A549 treated with GW870086 at 1 μM for 4 hours (cell line): ENCODE measurements around the gene TYW1. TPM values are rescaled to one million over a fixed set of nuclear protein-coding genes. Genes with fewer than 3 reads are reported as not detected.

Experiments used
- total RNA-seq: library from RNA; stranded (reverse); fragments of 200-300 nt; extraction: Qiagen RNA extraction; gene quantifications from 5 replicates; pipeline ENCODE4 v1.2.3, GENCODE V29; 2022; ENCODE audit warnings: low read depth

TYW1 gene, protein sequence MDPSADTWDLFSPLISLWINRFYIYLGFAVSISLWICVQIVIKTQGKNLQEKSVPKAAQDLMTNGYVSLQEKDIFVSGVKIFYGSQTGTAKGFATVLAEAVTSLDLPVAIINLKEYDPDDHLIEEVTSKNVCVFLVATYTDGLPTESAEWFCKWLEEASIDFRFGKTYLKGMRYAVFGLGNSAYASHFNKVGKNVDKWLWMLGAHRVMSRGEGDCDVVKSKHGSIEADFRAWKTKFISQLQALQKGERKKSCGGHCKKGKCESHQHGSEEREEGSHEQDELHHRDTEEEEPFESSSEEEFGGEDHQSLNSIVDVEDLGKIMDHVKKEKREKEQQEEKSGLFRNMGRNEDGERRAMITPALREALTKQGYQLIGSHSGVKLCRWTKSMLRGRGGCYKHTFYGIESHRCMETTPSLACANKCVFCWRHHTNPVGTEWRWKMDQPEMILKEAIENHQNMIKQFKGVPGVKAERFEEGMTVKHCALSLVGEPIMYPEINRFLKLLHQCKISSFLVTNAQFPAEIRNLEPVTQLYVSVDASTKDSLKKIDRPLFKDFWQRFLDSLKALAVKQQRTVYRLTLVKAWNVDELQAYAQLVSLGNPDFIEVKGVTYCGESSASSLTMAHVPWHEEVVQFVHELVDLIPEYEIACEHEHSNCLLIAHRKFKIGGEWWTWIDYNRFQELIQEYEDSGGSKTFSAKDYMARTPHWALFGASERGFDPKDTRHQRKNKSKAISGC
- 14.2 to 15.7 TPM (median 14.6 TPM) in 5 replicates for total RNA-seq

DNA sequence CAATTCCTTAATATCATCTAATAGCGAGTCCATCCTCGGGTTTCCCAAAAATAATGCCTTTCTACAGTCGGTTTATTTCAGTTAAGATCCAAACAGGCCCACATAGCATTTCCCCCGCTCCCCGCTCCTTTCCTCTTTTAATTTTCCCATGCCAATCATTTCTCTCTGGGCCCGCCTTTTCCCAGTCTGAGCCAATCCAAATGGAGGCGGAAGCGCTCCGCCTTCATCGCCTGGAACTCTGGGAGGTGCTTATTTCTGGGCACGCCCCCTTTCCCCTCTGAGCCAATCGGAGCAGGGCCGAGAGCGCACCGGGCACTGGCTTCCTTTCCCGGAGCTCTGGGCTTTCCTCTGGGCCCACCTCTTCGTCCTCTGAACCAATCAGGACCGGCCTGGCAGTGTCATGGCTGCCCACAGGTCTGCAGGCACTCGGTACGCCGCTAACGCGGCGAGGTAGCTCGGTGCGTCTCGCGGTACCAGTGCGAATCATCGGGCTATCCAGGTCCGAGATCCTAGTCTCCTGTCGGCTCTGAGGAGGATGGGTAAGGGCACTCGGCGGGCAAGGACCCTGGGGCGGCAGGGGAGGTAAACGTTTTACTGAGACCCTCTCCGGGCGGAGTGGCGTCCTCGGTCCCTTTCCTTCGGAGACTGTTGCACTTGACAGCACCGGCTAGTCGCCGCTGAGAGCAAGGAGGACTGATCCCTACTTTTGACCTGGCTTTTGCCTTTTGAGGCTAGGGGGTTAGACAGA lies at the start of gene TYW1:
Gene TYW1, plus strand, starts transcription at position 390 of the 748 bp plus-strand sequence. Its CDS starts 146 bp downstream, at position 536.

DNA sequence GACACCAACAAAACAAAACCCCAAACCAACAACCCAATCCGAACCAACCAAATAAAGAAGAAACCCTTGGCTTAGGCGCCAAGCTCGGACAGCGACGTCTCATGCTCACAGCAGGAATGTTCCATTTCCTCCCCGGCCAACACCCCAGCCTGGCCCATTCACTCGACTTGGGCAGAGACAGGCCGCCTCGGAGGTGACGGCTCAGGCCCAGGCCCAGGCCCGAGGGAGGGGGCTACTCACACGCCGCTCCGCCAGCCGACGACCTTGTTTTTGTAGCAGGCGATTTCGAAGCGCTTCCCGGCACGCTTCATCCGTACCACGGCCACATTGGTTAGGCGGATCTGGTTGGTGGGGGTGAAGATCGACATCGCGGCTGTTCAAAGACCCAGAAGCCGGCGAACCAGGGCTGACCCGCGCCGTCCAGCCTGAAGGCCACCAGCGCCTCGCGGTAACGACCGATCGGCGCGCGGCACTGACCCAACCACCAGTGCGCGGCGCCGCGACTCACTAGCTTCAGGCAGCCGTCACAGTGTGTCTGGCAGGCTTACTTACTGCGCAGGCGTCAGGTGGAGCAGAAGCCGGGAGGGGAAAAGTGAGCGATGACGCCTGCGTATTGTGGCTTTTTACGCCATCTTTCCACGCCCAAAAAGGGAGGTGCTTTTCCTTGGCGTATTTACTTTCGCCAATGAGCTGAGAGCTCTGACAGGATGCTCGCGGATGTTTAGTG lies 1.4 kb upstream of the TYW1 start, which contains the start of gene SBDS:
Gene SBDS, minus strand, starts transcription at position 537 of the 727 bp plus-strand sequence. Its CDS starts 169 bp downstream, at position 368.

Other genes with a start within 250 kb of the TYW1 start
- 77.6 to 92.1 TPM (median 84.1 TPM) in 5 replicates for gene TMEM248, start 75.6 kb upstream of the TYW1 start, total RNA-seq
- gene SBDS, start 1.2 kb upstream of the TYW1 start, total RNA-seq, result 102 to 118 TPM (median 112 TPM) in 5 replicates